AG08395 (cell line): Measurements from ENCODE around the gene SHISA2.

ENCODE experiments used
- DNase-seq: peaks from one replicate; pipeline ENCODE4 v3.0.0; 2012; ENCODE audit warnings: mixed read lengths, low spot score

SHISA2 gene

DNA sequence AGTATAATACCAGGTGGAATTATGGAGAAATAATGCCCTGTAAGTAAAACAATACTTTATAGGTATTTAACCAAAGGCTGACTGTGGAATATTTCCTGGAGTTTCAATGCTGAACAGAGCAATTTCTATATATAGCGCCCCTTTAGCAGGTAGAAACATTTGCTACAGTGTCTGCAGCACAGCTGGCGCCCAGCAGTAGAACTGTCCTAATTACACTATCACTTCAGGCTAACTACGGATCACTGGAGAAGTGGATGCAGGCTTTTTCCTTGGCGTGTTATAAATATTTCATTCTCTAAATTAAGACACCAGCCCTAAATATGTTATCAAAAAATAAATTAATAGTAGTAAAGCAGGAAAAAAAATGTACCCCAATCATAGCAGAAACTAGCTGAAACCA lies 3.1 kb downstream of the SHISA2 start:
- DNase-seq: no peak

DNA sequence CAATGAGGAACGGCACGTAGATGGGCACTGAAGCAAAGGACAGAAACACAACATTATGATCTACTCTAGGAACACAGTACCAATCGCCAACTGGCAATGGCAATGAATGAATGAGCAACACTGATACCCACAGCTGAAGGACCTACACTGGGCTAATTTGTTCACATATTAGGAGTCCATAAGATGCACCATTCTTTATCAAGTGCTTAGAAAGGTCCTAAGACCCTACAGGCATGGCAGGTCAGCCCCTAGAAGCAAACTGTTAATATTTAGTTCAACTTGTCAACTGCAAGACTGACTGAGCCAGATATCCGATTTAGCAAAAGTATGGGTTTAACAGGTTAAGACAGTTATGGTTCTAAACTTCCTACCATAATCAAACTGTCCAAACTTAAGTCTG lies 4.8 kb downstream of the SHISA2 start:
- no peak for DNase-seq

DNA sequence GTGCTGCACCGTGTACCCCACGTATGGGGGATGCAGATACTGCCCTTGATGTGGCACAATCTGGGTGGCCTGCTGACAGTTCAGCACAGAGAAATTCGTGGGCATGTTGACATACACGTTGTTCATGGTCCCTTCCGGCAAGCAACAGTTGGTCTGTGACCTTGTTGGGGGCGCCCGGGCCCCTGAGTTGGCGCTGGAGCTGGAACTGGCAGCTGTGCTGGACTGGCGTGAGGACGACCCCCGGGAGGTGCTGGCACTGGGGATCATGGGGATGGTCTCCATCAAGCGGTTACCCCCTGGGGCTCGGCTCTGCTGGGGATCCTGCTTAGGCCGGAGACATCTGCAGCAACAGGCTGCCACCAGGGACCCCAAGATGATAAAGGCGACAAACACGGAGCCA lies 5.2 kb downstream of the SHISA2 start:
- no peak for DNase-seq

DNA sequence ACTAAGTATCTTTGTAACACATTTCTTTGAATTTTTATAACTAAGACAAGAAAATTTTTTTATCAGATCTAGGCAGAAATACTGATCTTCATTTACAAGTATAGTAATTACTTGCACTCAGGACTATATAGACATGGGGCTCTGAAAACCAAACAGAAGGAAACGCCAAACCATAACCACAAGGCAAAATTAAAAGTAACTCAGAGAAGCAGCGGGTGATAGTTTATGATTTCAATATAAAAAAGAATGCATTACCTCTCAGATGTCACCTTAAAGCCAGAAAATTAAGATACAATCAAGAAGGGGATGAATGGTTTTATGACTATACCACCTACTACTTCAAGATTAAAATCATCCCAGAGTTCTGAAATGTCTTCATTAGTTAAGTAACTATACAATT lies 6.7 kb downstream of the SHISA2 start:
- no peak for DNase-seq

DNA sequence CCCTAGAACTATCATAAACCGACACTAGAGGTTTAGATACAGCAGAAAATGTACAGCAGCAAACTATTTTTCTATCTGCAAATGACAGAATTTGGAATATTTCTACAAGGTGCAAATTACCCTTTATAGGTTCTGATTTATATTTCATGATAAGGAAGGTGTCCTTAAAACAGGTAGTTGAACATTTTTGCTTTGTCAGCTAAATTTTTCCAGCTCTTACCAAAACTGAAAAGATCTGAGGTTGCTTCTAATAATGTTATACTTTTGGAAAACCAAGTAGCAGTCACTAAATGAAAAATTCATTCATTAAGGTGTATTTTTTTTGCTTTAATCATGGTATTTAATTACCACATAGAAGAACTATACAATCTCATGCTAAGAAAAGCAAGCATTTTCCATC lies 9.0 kb downstream of the SHISA2 start:
- DNase-seq: no peak

DNA sequence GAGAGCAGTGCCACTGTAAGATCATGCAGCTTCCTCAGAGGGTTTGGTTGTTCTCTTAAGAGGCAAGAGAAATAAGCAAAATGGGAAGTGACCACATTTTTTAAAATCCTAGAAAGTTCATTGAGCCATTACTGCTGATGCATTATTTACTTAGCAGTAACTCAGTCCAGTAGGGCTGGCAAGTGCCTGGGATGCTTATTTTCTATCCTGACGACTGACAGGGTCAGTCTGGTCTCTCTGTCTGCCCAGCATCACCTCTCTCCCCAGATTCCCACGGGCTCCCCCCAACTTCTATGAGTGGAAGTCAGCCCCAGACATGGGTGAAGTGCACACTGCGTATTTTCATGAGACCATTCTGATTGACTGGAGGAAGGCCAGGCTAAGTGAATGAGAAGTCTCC lies 10.4 kb downstream of the SHISA2 start:
- no peak for DNase-seq

DNA sequence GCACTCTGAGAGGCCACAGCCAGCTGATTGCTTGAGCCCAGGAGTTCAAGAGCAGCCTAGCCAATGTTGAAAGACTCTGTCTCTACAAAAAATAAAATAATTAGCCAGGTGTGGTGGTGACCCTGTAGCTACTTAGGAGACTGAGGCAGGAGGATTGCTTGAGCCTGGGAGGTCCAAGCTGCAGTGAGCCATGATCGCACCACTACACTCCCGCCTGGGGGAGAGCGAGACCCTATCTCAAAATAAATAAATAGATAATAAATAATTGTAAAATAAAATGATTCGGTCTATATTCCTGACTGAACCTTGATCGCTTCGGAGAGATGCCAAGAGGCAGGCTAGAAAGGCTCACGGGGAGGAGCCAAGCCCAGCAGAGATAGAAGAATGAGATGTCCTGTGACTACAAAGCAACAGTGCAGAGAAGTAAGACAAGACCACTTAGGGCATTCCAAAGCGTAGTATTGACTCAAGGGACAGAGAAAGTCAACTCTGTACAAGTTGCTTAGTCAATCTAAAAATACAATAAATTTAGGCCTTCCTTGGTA lies 12.8 kb downstream of the SHISA2 start:
- no peak for DNase-seq

DNA sequence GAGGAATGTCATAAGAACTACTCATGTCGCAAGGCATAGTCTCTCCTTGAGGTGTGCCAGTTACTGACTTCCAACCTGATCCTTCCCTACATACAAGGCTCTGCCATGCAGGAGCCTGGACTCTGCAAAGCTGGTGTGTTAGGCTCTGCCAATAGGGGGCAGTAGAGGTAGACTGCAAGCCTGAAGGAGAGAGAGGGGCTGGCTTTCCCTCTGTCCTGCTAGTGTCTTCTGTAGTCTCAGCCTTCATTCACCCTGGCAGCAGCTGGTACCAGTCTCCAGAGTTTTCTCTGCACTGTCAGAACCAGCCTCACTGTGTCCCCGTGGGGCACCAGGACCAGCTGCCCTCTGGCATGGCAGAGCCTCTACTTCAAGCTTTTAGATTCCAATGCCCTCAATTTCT lies 14.5 kb downstream of the SHISA2 start:
- no peak for DNase-seq

DNA sequence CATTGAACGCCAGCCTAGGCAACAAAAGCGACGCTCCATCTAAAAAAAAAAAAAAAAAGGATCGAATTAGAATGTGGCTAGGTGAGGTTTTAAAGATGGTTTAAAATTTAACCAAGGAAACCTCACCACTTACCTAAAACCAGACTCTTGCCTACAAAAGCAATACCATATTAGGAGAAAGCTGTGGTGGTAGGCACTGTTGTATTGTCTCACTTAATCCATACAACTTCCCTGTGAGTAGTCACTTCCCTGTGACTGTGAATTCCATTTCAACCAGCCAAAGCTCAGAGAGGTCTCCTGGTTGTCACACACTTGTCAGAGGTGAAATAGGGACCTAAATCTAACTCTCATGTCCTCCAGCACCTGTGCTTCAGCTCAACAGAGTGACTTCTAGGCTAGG lies 15.4 kb downstream of the SHISA2 start:
- no peak for DNase-seq

DNA sequence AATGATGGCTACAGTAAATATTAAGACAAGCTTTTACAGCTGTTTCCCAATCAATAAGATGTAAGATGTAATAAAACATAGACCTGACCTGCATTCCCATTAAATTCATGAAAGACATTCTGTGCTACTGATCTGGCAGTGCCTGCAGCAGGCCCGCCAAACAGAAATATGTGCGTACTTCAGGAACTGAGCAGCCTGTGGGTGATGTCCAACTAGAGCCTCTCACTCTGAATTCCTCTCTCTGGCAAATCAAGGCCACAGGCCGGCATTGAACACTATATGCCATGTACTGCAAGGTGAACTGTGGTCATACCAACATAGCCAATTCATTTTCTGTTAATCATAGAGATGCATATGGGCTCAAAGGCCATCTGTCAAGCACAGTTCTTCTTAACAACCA lies 17.8 kb downstream of the SHISA2 start:
- DNase-seq: no peak

DNA sequence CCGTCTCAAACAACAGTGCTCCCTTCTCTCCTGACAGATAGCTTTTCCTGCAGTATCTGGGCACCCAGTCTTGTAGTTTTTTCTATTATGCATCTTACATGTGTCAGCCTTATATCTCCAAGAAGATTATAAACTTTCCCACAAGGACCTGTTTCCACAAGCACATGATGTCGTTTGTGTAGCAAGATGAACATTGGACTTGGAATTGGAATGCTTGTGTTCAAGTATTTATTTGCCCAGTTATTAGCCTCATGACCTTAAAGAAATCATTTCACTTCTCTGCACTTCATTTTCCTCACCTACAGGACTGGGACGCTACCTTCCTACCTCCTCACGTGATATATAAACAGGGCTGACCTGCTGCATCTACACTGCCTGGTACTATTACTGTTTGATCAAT lies 21.5 kb downstream of the SHISA2 start:
- DNase-seq: no peak

DNA sequence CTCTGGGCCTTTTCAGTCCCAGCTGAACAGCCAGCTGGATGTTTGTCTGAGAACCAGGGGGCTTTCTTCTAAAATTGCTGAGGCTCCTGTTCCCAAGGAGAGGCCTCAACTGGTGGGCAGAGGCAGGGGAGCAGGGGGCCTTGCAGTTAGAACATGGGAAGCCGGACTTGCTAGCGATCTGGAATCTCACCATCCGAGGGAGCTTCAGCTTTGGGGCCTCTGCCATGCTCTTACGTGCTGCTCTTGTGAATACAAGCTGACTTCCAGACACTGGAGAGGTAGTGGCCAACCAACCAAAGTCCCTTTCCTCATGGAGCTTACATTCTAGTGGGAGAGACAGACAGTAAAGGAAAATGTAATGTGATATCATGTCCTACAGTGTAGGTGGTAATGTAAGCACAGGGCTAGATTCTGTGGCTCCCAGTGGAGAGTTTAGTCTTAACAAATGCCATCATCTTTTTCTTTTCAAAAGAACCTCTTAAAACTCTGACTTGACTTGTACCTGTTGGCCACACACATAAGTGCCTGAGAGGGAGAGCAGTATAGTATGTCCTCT lies 22.2 kb downstream of the SHISA2 start:
- DNase-seq: no peak

DNA sequence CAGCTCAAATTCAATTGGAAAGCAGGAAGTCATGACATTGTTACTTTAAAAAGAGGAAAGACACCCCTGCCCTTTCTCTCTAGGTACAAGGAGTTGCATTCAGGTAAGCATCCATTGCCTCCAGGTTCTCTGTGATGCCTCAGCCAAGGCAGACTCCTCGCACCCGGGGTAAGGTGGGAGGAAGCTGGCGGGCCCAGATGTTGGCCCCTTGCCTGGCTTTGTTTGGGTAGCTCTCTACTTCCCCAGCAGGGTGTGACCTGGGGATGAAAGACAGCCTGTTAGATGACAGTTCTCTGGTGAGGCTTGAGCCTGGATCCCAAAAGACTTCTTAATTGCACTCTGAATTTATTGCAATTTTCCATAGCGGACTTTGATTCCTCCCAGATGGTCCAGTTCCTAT lies 25.6 kb downstream of the SHISA2 start:
- no peak for DNase-seq

DNA sequence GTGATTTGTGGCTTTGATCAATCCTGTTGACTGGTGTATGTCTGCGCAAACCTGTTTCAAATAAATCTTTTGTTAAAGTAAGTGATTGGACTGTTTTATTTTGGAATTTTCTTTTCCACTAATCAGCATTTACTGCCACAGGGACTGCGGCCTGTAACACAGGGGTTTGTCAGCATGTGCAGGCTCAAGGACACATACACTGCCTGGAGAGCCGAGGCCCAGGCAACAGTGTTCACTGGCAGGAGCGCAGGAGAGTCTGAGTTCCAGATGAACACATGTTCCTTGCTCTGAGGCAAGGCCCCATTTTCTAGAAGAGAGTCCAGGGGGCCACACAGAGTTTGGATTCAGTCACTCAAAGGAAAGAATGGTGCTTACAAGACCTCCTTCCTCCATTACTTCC lies 26.0 kb downstream of the SHISA2 start:
- no peak for DNase-seq

DNA sequence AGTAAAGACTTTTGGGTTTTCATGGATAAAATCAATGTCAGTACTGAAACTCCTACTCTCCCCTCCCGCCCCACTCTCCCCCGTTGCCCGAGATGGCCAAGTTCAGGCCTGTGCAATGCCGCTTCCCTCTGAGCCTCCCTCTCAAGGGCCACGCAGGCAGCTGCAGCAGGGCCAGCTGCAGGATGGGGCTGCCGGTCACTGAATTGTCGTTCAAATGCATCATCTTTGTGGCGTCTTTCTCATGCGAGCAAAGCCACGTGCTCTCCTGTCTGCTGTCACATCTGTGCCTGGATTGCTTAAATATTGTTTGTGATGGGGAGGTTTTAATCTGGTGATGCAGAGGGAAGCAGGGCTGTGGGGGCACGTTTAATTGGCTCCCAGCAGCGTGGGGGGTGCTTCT lies 26.6 kb downstream of the SHISA2 start:
- DNase-seq: no peak

DNA sequence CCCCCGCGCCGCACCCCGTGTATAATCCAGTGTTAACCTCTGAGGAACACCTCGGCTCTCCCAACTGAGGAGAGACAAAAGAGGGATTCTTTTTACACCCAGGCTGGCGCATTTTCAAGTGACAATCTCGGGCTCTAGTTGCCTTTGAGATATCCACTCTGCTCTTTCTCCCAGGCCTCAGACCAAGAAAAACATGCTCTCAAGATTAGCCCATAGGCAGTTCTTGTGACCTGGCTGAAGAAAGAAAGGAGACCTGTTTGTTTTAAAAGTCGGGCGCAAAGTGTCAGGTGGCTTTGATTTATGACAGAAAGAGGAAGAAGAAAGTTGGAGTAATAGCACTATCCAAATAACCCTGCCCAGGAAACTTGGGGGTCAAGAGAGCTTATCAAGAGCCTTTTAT lies 27.3 kb downstream of the SHISA2 start:
- DNase-seq: no peak

DNA sequence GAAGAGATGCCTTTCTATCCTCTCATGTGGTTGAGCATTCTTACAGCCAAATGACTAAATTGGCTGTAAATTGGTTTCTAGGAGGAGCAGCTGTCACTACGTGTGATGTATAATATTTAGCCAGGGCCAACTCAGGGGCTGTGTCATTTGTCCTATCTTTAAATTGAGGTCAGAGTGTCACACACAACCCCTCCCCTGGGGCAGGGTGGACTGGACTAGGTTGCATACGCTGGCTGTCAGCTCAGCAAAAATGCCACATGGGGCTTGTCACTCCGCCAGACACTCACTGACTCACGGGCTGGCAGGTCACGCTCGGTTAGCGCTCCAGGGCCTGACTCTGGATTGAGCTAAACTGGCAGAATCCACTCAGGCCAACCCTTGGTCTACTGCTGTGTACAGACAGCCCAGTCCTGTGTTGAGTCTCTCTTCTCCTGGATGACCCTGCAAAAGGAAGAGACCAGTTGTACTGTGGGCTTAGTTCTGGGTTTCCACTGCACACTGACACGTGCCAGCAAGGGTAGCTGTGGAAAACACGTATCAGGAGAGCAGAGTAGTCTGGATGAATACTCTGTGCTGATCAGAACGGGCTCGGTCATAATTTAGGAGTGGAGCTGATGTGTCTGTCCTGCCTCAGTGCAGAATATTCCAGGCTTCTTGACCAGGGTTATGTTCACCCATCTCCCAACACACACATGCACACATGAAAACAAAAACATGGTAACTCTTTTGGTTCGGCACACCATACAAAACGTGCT lies 29.1 kb downstream of the SHISA2 start:
- peak; percentile 85 for DNase-seq

DNA sequence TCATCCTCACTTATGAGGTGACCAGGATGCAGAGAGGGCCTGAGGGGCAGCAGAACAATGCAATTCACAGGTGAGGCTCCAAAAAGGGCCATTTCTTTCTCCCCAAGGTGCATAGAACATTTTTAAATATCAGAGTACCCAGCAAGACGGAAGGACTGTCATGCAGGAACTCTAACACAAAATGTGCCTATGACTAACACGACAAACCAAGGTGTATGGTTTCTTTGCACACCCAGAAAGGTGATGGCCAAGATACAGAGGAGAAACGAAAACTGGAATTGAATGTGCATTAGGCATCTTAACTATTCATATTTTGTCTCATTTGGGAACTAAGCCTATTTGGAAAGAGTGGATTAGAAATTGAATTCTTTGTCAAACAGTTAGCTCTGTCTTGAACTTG lies 29.9 kb downstream of the SHISA2 start:
- DNase-seq: no peak

DNA sequence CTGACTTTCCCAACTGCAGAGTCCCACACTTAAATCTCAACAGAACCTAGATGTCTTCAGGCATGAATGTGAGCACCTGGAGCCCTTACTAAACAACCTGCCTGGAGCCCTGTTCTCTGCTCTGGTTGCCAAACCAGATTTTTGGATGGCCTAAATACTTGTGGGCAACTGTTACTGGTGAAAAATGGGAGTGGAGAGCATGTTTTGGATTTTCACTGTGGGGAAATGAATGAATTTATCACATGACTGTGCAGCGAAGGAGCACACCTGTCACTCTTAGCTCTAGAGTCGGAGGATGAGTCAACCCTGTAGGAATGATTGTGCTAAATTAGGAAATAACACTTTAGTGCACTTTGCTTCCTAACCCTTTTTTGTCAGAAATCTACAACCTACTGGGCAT lies 30.3 kb downstream of the SHISA2 start:
- no peak for DNase-seq

DNA sequence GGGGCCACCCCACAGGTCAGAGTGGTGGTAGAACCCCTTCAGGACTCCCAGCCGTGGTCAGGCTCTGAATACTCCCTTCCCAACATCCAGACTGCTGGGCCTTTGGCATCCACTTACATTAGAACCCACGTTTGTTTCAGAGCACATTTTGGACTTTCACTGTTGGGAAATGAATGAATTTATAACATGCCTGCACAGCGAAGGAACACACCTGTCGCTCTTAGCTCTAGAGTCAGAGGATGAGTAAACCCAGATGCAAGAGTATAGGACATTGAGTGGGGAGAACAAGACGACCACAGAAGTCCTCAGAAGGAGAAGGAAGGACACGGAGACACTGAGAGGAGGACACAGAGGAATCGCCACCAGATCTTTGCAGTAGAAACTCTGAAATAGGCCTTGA lies 30.9 kb downstream of the SHISA2 start:
- DNase-seq: no peak

DNA sequence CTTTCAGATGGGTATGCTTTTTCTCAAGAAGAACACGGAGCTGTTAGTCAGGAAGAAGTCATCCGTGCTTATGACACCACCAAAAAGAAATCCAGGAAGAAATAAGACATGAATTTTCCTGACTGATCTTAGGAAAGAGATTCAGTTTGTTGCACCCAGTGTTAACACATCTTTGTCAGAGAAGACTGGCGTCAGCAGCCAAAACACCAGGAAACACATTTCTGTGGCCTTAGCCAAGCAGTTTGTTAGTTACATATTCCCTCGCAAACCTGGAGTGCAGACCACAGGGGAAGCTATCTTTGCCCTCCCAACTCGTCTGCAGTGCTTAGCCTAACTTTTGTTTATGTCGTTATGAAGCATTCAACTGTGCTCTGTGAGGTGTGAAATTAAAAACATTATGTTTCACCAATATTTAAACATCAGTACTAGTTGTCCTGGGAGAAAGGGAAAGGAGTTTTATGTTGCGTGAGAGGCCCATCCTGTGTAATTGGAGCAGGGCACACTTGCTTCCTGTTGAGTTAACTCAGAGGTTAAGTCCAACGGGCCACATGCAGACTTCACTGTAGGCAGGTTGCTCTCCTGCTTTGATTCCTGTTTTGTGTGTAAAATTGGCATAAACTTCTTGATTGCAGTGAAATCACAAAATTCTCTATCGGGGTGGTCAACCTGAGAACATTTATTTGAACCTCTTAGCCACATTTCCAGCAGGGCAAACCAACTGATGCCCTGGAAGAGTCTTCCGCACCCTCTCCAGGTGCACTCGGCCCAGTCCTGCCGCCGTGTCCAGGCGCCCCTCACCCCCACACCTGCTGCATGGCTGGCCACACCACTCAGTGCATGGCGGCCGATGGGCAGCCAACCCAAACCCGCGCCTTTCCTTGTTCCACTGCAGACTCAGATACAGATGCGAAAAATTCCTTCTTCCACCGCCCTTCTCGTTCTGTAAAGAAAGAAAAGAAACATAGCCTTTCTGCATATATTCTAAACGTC lies 31.6 kb downstream of the SHISA2 start:
- peak; percentile 63 for DNase-seq

DNA sequence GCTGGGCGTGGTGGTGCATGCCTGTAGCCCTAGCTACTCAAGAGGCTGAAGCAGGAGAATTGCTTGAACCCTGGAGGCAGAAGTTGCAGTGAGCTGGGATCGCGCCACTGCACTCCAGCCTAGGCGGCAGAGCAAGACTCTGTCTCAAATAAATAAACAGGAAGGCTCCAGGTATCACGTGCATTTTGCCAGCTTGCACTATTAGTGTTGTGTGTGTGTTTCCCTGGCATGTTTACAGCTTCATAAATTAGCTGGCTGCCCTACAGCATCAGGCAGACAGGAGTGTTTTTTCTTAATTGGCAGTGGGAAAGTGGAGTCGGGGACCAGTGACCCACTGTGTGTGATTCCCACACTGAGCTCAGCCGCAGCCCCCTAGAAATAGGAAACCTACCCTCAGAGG lies 32.6 kb downstream of the SHISA2 start:
- DNase-seq: no peak
